OCI-LY7 (cell line): Measurements from ENCODE around the gene SIGLEC1. TPM values are rescaled to one million over a fixed set of nuclear protein-coding genes. Genes with fewer than 3 reads are reported as not detected.

Source experiments
- BruUV-seq: library from RNA; stranded (reverse); fragments of 400-500 nt; replicated peaks from 2 replicates; lab custom pipeline; 2021; lab: Mats Ljungman, UMichigan
- CTCF ChIA-PET: fragments of 300-600 bp; sonication (Branson Sonifier 250); formaldehyde crosslinking; loops from one replicate; lab custom pipeline; 2022; ENCODE audit warnings: antibody characterized with exemption; ENCODE audit not compliant: unreplicated experiment; lab: Charles Lee
- POLR2A ChIA-PET: fragments of 300-600 bp; sonication (Branson Sonifier 250); formaldehyde crosslinking; loops from one replicate; lab custom pipeline; 2022; ENCODE audit warnings: antibody characterized with exemption; lab: Charles Lee
- DNase-seq: peaks from one replicate; pipeline ENCODE4 v3.0.0-alpha.2; 2015; ENCODE audit warnings: low spot score
- H2AFZ ChIP-seq: fragments of 200-600 bp; sonication (generic), shearing (Covaris generic); 2 replicates; pipeline ENCODE4 v1.6.1; 2014; ENCODE audit warnings: mild to moderate bottlenecking, antibody characterized with exemption, low read length, moderate library complexity
- H3K27ac ChIP-seq: fragments of 200-600 bp; sonication (generic); 2 replicates; pipeline ENCODE4 v1.5.1; 2014; ENCODE audit warnings: mixed run types, low read depth, mild to moderate bottlenecking, moderate library complexity, low read length, inconsistent platforms; ENCODE audit not compliant: poor library complexity, severe bottlenecking
- H3K36me3 ChIP-seq: fragments of 200-600 bp; sonication (generic); 2 replicates; pipeline ENCODE4 v1.6.1; 2014; ENCODE audit warnings: mild to moderate bottlenecking, antibody characterized with exemption, low read length, moderate library complexity, mixed read lengths; ENCODE audit not compliant: insufficient read depth
- H3K4me1 ChIP-seq: fragments of 200-600 bp; sonication (generic); 2 replicates; pipeline ENCODE4 v1.5.1; 2014; ENCODE audit warnings: mild to moderate bottlenecking, low read length; ENCODE audit not compliant: insufficient read depth, poor library complexity, severe bottlenecking
- H3K4me2 ChIP-seq: fragments of 200-600 bp; sonication (generic); 2 replicates; pipeline ENCODE4 v1.6.1; 2014; ENCODE audit warnings: mild to moderate bottlenecking, low read length
- H3K4me3 ChIP-seq: fragments of 200-600 bp; sonication (generic); 2 replicates; pipeline ENCODE4 v1.5.1; 2014; ENCODE audit warnings: mild to moderate bottlenecking, low read depth, low read length; ENCODE audit not compliant: poor library complexity, severe bottlenecking
- H3K79me2 ChIP-seq: fragments of 200-600 bp; sonication (generic); 2 replicates; pipeline ENCODE4 v1.6.1; 2016; ENCODE audit warnings: low read depth, mild to moderate bottlenecking, low read length, moderate library complexity, mixed read lengths; ENCODE audit not compliant: insufficient read depth
- H3K9me2 ChIP-seq: fragments of 200-600 bp; sonication (generic); 2 replicates; pipeline ENCODE4 v1.6.1; 2016; ENCODE audit warnings: mild to moderate bottlenecking, low read length, mixed read lengths; ENCODE audit not compliant: insufficient read depth
- H3K9me3 ChIP-seq: fragments of 200-600 bp; sonication (generic); 2 replicates; pipeline ENCODE4 v1.6.1; 2014; ENCODE audit warnings: mild to moderate bottlenecking, mixed run types, low read length, mixed read lengths
- H4K20me1 ChIP-seq: fragments of 200-600 bp; sonication (generic); 2 replicates; pipeline ENCODE4 v1.6.1; 2014; ENCODE audit warnings: mild to moderate bottlenecking, antibody characterized with exemption, low read length, moderate library complexity, mixed read lengths; ENCODE audit not compliant: insufficient read depth
- EZH2phosphoT487 ChIP-seq: fragments of 200-600 bp; sonication (generic); IDR thresholded peaks from 2 replicates; pipeline ENCODE4 v1.6.1; 2018; ENCODE audit warnings: low read depth, borderline replicate concordance, mild to moderate bottlenecking, mixed run types, antibody characterized with exemption, low read length, moderate library complexity, mixed read lengths
- intact Hi-C: fragments of 100-400 bp; cut with micrococcal nuclease; formaldehyde crosslinking; loops from one replicate; pipeline ENCODE4 v1.10.0; 2022; ENCODE audit not compliant: unreplicated experiment
- total RNA-seq, 2 experiments: library from RNA; depleted of rRNA in 1 of 2; stranded (reverse); fragments of >200 nt in 1 of 2; shearing (Covaris generic) in 1 of 2; gene quantifications; 2 replicates each; pipeline ENCODE4 v1.2.3, GENCODE V29; 2014 to 2022
- TF ChIP-seq, protein P1 (sequence below): fragments of 200-600 bp; sonication (generic); conservative IDR thresholded peaks from 2 replicates; pipeline ENCODE4 v1.5.1; 2014; ENCODE audit warnings: mild to moderate bottlenecking, antibody characterized with exemption, low read length, moderate library complexity, mixed read lengths

The SIGLEC1 gene
- total RNA-seq, 2 experiments from 2014 or later: 0.11 TPM; not detected in 1

DNA sequence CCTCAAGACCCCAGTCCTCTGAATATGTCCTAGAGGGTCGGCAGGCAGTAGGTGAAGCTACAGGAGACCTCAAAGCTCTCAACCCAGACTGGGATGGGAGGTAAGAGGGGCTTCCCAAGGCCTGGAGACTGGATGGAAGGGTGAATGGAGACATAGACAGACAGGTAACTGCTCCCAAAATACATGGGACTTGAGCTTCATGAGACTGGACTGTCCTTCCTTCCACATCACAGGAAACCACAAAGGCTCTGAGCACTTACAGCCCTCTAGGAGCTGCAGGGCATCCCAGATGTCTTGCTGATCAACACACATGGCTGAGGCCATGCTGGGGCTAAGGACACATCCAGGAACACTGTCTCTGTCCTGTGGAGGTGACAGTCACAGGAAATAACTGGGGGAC lies 31.6 kb upstream of the SIGLEC1 start:
- BruUV-seq: no TSS peak

DNA sequence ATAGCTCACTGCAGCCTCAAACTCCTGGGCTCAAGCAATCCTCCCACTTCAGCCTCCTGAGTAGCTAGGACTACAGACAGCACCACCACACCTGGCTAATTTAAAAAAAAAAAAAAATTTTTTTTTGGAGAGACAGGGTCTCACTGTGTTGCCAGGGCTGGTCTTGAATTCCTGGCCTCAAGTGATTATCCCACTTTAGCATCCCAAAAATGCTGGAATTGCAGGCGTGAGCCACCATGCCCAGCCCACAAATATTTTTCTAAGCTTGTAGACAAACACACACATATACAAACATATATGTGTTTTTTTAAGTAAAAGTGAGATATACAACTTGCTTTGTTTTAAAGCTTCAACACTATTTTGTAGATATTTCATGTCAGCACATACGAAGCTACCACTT lies 30.9 kb upstream of the SIGLEC1 start:
- Histone ChIP-seq H2AFZ (no peak overlapping the region), H3K4me2 (no peak overlapping the region), H3K79me2 (no peaks in the 10 kb centered on the region), H3K27ac (no peak overlapping the region), H3K9me3 (no peaks in the 10 kb centered on the region), H3K4me3 (no peak overlapping the region), H3K36me3 (no peaks in the 10 kb centered on the region), H3K4me1 (no peaks in the 10 kb centered on the region), H3K9me2 (no peaks in the 10 kb centered on the region), H4K20me1 (no peaks in the 10 kb centered on the region)
- intact Hi-C loops: no loop called here
- no peak for DNase-seq
- no TSS peak for BruUV-seq
- ChIA-PET POLR2A (interaction anchor here (0.6 to 0.7 kb wide), 3 partner anchors 25 to 1642 kb away, joined by 3 to 4 read pairs (median 3); partner anchors contain the start of gene STK35), CTCF (no interaction called here)
- no peak for TF ChIP-seq EZH2phosphoT487
- TF ChIP-seq, protein P1, sequence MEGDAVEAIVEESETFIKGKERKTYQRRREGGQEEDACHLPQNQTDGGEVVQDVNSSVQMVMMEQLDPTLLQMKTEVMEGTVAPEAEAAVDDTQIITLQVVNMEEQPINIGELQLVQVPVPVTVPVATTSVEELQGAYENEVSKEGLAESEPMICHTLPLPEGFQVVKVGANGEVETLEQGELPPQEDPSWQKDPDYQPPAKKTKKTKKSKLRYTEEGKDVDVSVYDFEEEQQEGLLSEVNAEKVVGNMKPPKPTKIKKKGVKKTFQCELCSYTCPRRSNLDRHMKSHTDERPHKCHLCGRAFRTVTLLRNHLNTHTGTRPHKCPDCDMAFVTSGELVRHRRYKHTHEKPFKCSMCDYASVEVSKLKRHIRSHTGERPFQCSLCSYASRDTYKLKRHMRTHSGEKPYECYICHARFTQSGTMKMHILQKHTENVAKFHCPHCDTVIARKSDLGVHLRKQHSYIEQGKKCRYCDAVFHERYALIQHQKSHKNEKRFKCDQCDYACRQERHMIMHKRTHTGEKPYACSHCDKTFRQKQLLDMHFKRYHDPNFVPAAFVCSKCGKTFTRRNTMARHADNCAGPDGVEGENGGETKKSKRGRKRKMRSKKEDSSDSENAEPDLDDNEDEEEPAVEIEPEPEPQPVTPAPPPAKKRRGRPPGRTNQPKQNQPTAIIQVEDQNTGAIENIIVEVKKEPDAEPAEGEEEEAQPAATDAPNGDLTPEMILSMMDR: no peak

More for the DNA sequence above, 31.6 kb upstream of the SIGLEC1 start:
- Histone ChIP-seq H3K4me2 (no peak overlapping the region), H3K27ac (no peak overlapping the region), H3K36me3 (no peaks in the 10 kb centered on the region), H4K20me1 (no peaks in the 10 kb centered on the region), H3K4me1 (no peaks in the 10 kb centered on the region), H3K4me3 (no peak overlapping the region), H2AFZ (no peak overlapping the region), H3K79me2 (no peaks in the 10 kb centered on the region), H3K9me2 (no peaks in the 10 kb centered on the region), H3K9me3 (no peaks in the 10 kb centered on the region)
- ChIA-PET CTCF (no interaction called here), POLR2A (no interaction called here)
- no peak for DNase-seq
- no peak for TF ChIP-seq EZH2phosphoT487
- TF ChIP-seq, protein P1: no peak
- intact Hi-C loops: no loop called here

DNA sequence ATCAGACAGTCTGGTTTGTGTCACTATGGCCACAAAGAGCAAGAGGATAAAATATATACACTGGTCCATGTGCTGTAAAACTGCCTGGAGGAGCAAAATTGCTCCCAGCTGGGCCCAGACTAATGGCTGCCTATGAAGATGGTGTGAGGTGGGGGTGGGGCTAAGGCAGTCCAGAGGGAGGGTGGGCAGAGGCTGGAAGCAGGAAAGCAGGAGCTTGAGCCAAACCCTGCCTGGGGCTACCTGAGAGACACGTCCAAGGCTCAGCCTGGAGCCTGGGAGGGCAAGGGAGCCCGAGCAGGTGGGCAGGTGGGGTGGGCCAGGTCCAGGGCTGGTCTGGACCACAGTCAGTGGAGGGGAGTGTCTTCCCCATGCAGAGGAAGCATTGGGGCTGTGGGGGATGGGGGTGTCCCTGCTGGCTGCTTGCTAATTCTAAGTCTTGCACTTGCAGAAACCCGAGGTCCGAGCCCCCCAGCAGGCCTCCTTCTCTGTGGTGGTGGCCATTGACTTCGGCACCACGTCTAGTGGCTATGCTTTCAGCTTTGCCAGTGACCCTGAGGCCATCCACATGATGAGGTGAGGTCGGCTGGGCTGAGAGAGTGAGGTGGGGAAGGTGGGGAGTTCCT lies 29.5 kb upstream of the SIGLEC1 start:
- POLR2A ChIA-PET: no interaction called here

More for the DNA sequence above, 29.5 kb upstream of the SIGLEC1 start:
- Histone ChIP-seq H3K27ac (no peak overlapping the region), H3K4me3 (no peak overlapping the region), H3K9me3 (no peaks in the 10 kb centered on the region), H3K36me3 (no peaks in the 10 kb centered on the region), H3K4me1 (no peaks in the 10 kb centered on the region), H4K20me1 (no peaks in the 10 kb centered on the region), H3K79me2 (no peaks in the 10 kb centered on the region), H3K9me2 (no peaks in the 10 kb centered on the region), H2AFZ (no peak overlapping the region), H3K4me2 (no peak overlapping the region)
- DNase-seq: no peak
- TF ChIP-seq, protein P1: no peak
- TF ChIP-seq EZH2phosphoT487: no peak
- BruUV-seq: no TSS peak
- CTCF ChIA-PET: no interaction called here
- intact Hi-C loops: no loop called here
